H9 (cell line): Measurements from ENCODE around the gene GCHFR. TPM values are rescaled to one million over a fixed set of nuclear protein-coding genes. Genes with fewer than 3 reads are reported as not detected.

ENCODE experiments used
- DNase-seq: peaks from one replicate; pipeline ENCODE4 v3.0.0-alpha.2; 2017
- H2AFZ ChIP-seq: one replicate; pipeline ENCODE4 v1.6.1; 2013; ENCODE audit warnings: mild to moderate bottlenecking, low read length, control low read depth, moderate library complexity
- H2AK5ac ChIP-seq: 2 replicates; pipeline ENCODE4 v1.6.1; 2013; ENCODE audit warnings: low read length, control low read depth, mixed read lengths; ENCODE audit not compliant: insufficient read length
- H2BK120ac ChIP-seq: one replicate; pipeline ENCODE4 v1.6.1; 2013; ENCODE audit warnings: low read depth, mild to moderate bottlenecking, low read length, control low read depth, inconsistent platforms; ENCODE audit not compliant: poor library complexity, severe bottlenecking
- H2BK12ac ChIP-seq: 2 replicates; pipeline ENCODE4 v1.6.1; 2013; ENCODE audit warnings: low read length, control low read depth, mixed read lengths, low read depth; ENCODE audit not compliant: insufficient read length
- H2BK15ac ChIP-seq: 2 replicates; pipeline ENCODE4 v1.6.1; 2013; ENCODE audit warnings: low read depth, low read length, control low read depth
- H2BK20ac ChIP-seq: one replicate; pipeline ENCODE4 v1.6.1; 2013; ENCODE audit warnings: low read depth, mild to moderate bottlenecking, low read length, control low read depth, inconsistent platforms; ENCODE audit not compliant: poor library complexity, severe bottlenecking
- H2BK5ac ChIP-seq: 2 replicates; pipeline ENCODE4 v1.6.1; 2013; ENCODE audit warnings: low read length, control low read depth, mixed read lengths; ENCODE audit not compliant: insufficient read length
- H3K14ac ChIP-seq: 2 replicates; pipeline ENCODE4 v1.6.1; 2013; ENCODE audit warnings: low read length, control low read depth; ENCODE audit not compliant: insufficient read depth
- H3K18ac ChIP-seq: 2 replicates; pipeline ENCODE4 v1.6.1; 2013; ENCODE audit warnings: low read depth, mild to moderate bottlenecking, mixed read lengths, low read length, control low read depth; ENCODE audit not compliant: insufficient read length
- H3K23ac ChIP-seq: 2 replicates; pipeline ENCODE4 v1.6.1; 2013; ENCODE audit warnings: low read length, control low read depth, mixed read lengths, low read depth; ENCODE audit not compliant: insufficient read length
- H3K23me2 ChIP-seq: 2 replicates; pipeline ENCODE4 v1.6.1; 2013; ENCODE audit warnings: low read depth, mild to moderate bottlenecking, mixed read lengths, low read length, control low read depth; ENCODE audit not compliant: insufficient read length, poor library complexity, severe bottlenecking
- H3K27ac ChIP-seq: 2 replicates; pipeline ENCODE4 v1.5.1; 2013; ENCODE audit warnings: low read length, control low read depth, mixed read lengths, low read depth; ENCODE audit not compliant: insufficient read length
- H3K27me3 ChIP-seq: 2 replicates; pipeline ENCODE4 v1.6.1; 2013; ENCODE audit warnings: low read length, control low read depth, inconsistent platforms; ENCODE audit not compliant: insufficient read depth
- H3K4ac ChIP-seq: 2 replicates; pipeline ENCODE4 v1.6.1; 2013; ENCODE audit warnings: low read depth, mild to moderate bottlenecking, control low read depth, inconsistent platforms, low read length, moderate library complexity
- H3K4me1 ChIP-seq: 2 replicates; pipeline ENCODE4 v1.6.1; 2013; ENCODE audit warnings: low read length, control low read depth, inconsistent platforms; ENCODE audit not compliant: insufficient read depth
- H3K4me2 ChIP-seq: 2 replicates; pipeline ENCODE4 v1.6.1; 2013; ENCODE audit warnings: low read length, control low read depth, mixed read lengths; ENCODE audit not compliant: insufficient read length, insufficient read depth
- H3K56ac ChIP-seq: 2 replicates; pipeline ENCODE4 v1.6.1; 2013; ENCODE audit warnings: low read depth, mild to moderate bottlenecking, mixed read lengths, low read length, control low read depth; ENCODE audit not compliant: insufficient read length
- H3K79me1 ChIP-seq: 2 replicates; pipeline ENCODE4 v1.6.1; 2013; ENCODE audit warnings: low read depth, mild to moderate bottlenecking, moderate library complexity, low read length, control low read depth, inconsistent platforms; ENCODE audit not compliant: insufficient read depth, poor library complexity, severe bottlenecking
- H3K79me2 ChIP-seq: 2 replicates; pipeline ENCODE4 v1.6.1; 2013; ENCODE audit warnings: low read length, control low read depth, inconsistent platforms; ENCODE audit not compliant: insufficient read depth
- H3K9ac ChIP-seq: 2 replicates; pipeline ENCODE4 v1.6.1; 2013; ENCODE audit warnings: low read length, control low read depth, mixed read lengths; ENCODE audit not compliant: insufficient read length; ENCODE audit errors: extremely low read depth
- H3K9me3 ChIP-seq: one replicate; pipeline ENCODE4 v1.6.1; 2013; ENCODE audit warnings: low read depth, low read length, inconsistent platforms; ENCODE audit not compliant: control insufficient read depth
- H3T11ph ChIP-seq: one replicate; pipeline ENCODE4 v1.6.1; 2013; ENCODE audit warnings: mild to moderate bottlenecking, low read length, control low read depth, inconsistent platforms
- H4K20me1 ChIP-seq: one replicate; pipeline ENCODE4 v1.6.1; 2013; ENCODE audit not compliant: control insufficient read depth, insufficient read length, insufficient read depth
- H4K5ac ChIP-seq: 2 replicates; pipeline ENCODE4 v1.6.1; 2013; ENCODE audit warnings: low read depth, mild to moderate bottlenecking, mixed read lengths, low read length, control low read depth; ENCODE audit not compliant: insufficient read length
- H4K8ac ChIP-seq: replicated peaks from 2 replicates; pipeline ENCODE4 v1.6.1; 2013; ENCODE audit warnings: low read length, control low read depth, mixed read lengths, low read depth; ENCODE audit not compliant: insufficient read length
- H4K91ac ChIP-seq: 2 replicates; pipeline ENCODE4 v1.6.1; 2013; ENCODE audit warnings: low read depth, mild to moderate bottlenecking, moderate library complexity, mixed read lengths, low read length, control low read depth; ENCODE audit not compliant: insufficient read length
- H3K27ac Mint-ChIP-seq, 3 experiments: 2 replicates in 2 of 3; 3 replicates in 1 of 3; pipeline ENCODE4 v1.8.0; 2020 to 2021; ENCODE audit warnings: mixed read lengths in 3 of 3, mild to moderate bottlenecking in 1 of 3, moderate library complexity in 1 of 3
- H3K27me3 Mint-ChIP-seq: 2 replicates; pipeline ENCODE4 v1.8.0; 2021; ENCODE audit warnings: low read depth, mild to moderate bottlenecking, moderate library complexity, mixed read lengths
- H3K36me3 Mint-ChIP-seq, 3 experiments: 2 replicates in 2 of 3; 3 replicates in 1 of 3; pipeline ENCODE4 v1.8.0; 2020 to 2021; ENCODE audit warnings: low read depth in 3 of 3, mixed read lengths in 3 of 3; ENCODE audit not compliant: insufficient read depth in 1 of 3
- H3K4me1 Mint-ChIP-seq, 2 experiments: 2 replicates each; pipeline ENCODE4 v1.8.0; 2020; ENCODE audit warnings: mixed read lengths in 2 of 2
- H3K4me3 Mint-ChIP-seq, 2 experiments: 2 replicates in 1 of 2; 3 replicates in 1 of 2; pipeline ENCODE4 v1.8.0; 2020 to 2021; ENCODE audit warnings: mild to moderate bottlenecking in 2 of 2, mixed read lengths in 2 of 2, moderate library complexity in 1 of 2
- H3K9me3 Mint-ChIP-seq, 2 experiments: 2 replicates in 1 of 2; 3 replicates in 1 of 2; pipeline ENCODE4 v1.8.0; 2020; ENCODE audit warnings: mild to moderate bottlenecking in 2 of 2, mixed read lengths in 2 of 2, moderate library complexity in 1 of 2
- WGBS: extraction: QIAGEN DNeasy Blood & Tissue Kit; methylation state at CpG from one replicate; pipeline ENCODE4 v1.1.7; 2013; ENCODE audit warnings: missing lambda C conversion rate, low lambda C conversion rate, mixed read lengths; ENCODE audit not compliant: insufficient read length; ENCODE audit errors: extremely low coverage; 5-methylcytosine and 5-hydroxymethylcytosine counted together
- total RNA-seq: library from RNA; stranded (reverse); gene quantifications from 2 replicates; pipeline ENCODE4 v1.2.1, GENCODE V29; 2021
- TF ChIP-seq, protein P1 (sequence below): fragments of 200-600 bp; sonication (generic); conservative IDR thresholded peaks from 3 replicates; pipeline ENCODE4 v1.8.0; 2021; ENCODE audit warnings: antibody characterized with exemption, mild to moderate bottlenecking

The GCHFR gene
- total RNA-seq, 1 experiment from 2014 or later, result 37.0 TPM

DNA sequence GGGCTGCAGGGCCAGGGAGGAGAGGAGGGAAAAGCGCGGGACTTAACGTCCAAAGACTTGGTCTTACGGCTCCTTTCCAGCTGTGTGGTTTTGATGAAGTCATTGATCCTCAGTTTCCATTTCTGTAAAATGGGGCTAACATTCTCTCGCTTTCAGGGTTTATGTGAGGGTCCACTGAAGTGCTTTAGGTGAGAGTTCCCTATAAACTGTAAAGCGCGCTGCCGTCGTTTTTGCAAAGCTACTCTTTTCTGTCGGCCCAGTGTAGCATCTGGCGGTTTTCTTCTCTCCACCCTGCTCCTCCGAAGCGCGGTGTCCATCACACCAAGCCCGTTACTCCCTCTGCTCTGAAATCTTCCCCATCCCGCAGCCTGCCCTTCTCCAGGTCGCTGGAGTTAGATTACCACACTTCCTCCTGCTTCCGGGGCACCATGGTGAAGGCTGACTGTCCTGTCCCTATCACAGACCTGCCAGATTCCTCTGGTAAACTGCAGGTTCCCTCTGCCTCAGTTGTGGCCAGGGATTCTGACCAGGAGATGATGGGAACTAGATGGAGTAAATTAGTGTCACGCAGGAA is 44.1 kb downstream of the GCHFR start:
- Histone ChIP-seq H2BK12ac (no peak overlapping the region), H3K23ac (no peak overlapping the region), H3K23me2 (peaks cover 4% of the 10 kb centered on the region), H4K5ac (no peak overlapping the region), H3K4me2 (peak overlapping the region; percentile 37), H2BK5ac (no peak overlapping the region), H3K27ac (no peak overlapping the region), H3K27me3 (no peaks in the 10 kb centered on the region), H3K79me2 (no peaks in the 10 kb centered on the region), H4K20me1 (no peaks in the 10 kb centered on the region), H3T11ph (no peak overlapping the region), H4K8ac (no peak overlapping the region), H2BK20ac (no peak overlapping the region), H3K4ac (no peak overlapping the region), H3K9me3 (no peaks in the 10 kb centered on the region), H3K9ac (no peak overlapping the region), H2AFZ (no peak overlapping the region), H2BK120ac (no peak overlapping the region), H2AK5ac (no peak overlapping the region), H4K91ac (no peak overlapping the region), H3K79me1 (no peaks in the 10 kb centered on the region), H3K14ac (no peak overlapping the region), H3K18ac (no peak overlapping the region), H3K4me1 (peaks cover 3% of the 10 kb centered on the region), H3K56ac (no peak overlapping the region), H2BK15ac (no peak overlapping the region)
- TF ChIP-seq, protein P1, sequence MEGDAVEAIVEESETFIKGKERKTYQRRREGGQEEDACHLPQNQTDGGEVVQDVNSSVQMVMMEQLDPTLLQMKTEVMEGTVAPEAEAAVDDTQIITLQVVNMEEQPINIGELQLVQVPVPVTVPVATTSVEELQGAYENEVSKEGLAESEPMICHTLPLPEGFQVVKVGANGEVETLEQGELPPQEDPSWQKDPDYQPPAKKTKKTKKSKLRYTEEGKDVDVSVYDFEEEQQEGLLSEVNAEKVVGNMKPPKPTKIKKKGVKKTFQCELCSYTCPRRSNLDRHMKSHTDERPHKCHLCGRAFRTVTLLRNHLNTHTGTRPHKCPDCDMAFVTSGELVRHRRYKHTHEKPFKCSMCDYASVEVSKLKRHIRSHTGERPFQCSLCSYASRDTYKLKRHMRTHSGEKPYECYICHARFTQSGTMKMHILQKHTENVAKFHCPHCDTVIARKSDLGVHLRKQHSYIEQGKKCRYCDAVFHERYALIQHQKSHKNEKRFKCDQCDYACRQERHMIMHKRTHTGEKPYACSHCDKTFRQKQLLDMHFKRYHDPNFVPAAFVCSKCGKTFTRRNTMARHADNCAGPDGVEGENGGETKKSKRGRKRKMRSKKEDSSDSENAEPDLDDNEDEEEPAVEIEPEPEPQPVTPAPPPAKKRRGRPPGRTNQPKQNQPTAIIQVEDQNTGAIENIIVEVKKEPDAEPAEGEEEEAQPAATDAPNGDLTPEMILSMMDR, result no peak
- H3K27me3 Mint-ChIP-seq, result no peaks in the 10 kb centered on the region; the same call in 1 of the 2 replicates
- peaks cover 0 to 10% (median 0%) of the 10 kb centered on the region in 3 experiments; a peak in 1 of 7 replicates for H3K36me3 Mint-ChIP-seq
- 0 out of 7 replicates have a peak overlapping the region, but pooled peaks of 1 of the 3 experiments have one; percentile 86 for H3K27ac Mint-ChIP-seq
- H3K4me3 Mint-ChIP-seq, result peak overlapping the region; percentile 93 to 98
- H3K4me1 Mint-ChIP-seq, result peaks cover 16 to 17% of the 10 kb centered on the region in 2 experiments
- WGBS, result no CpG with 5 or more reads among the region's 19 CpGs
- no peak for DNase-seq
- no peaks in the 10 kb centered on the region for H3K9me3 Mint-ChIP-seq
